Stimulated activated naive CD4-positive, alpha-beta T cell (primary cell): ENCODE data around the gene ERBIN.
"Not testable (repeated sequence)": the region's sequence is repeated elsewhere in the genome, so short reads cannot be mapped to it uniquely, and the experiment has no call there.

Experiments
- DNase-seq, 6 experiments: peaks; one replicate each; lab custom pipeline; 2025; lab: John Stamatoyannopoulos, UW

Gene ERBIN

GRCh38 chr5:65919773-65920172 lies 6.6 kb upstream of the ERBIN start:
- no peak for DNase-seq

- no peak for DNase-seq
These were observed 3.0 kb upstream of the ERBIN start for GRCh38 chr5:65923339-65923738.

GRCh38 chr5:65924366-65925043 lies 1.9 kb upstream of the ERBIN start:
- peak in 1 of 6 experiments; percentile 21 for DNase-seq

- peak; percentile 61 to 87 (median 77) for DNase-seq
These were observed 1.3 kb upstream of the ERBIN start for GRCh38 chr5:65925044-65925600.

- DNase-seq = peak; percentile 51 to 87 (median 81)
These were observed 637 bp upstream of the ERBIN start for GRCh38 chr5:65925601-65926275.

- peak in 3 of 6 experiments; percentile 1 to 37 (median 4) for DNase-seq
These were observed 518 bp downstream of the ERBIN start for GRCh38 chr5:65926893-65927292.

- DNase-seq = peak in 4 of 6 experiments; percentile 17 to 39 (median 18)
These were observed 1.3 kb downstream of the ERBIN start for GRCh38 chr5:65927503-65928321.

- DNase-seq = no peak
These were observed 2.0 kb downstream of the ERBIN start for GRCh38 chr5:65928322-65928752.

GRCh38 chr5:65928860-65929259 lies 2.5 kb downstream of the ERBIN start:
- DNase-seq = no peak

GRCh38 chr5:65932676-65933075 lies 6.3 kb downstream of the ERBIN start:
- DNase-seq = no peak

GRCh38 chr5:65933295-65933694 lies 6.9 kb downstream of the ERBIN start:
- no peak for DNase-seq

GRCh38 chr5:65938256-65938655 lies 11.9 kb downstream of the ERBIN start:
- DNase-seq = no peak

GRCh38 chr5:65943771-65944170 lies 17.4 kb downstream of the ERBIN start:
- no peak for DNase-seq

GRCh38 chr5:65946198-65946745 lies 19.9 kb downstream of the ERBIN start:
- DNase-seq = no peak

- no peak for DNase-seq
These were observed 21.9 kb downstream of the ERBIN start for GRCh38 chr5:65948115-65948747.

GRCh38 chr5:65951330-65951729 lies 25.0 kb downstream of the ERBIN start:
- DNase-seq = no peak

- DNase-seq = no peak
These were observed 25.9 kb downstream of the ERBIN start for GRCh38 chr5:65952259-65952658.

- no peak for DNase-seq
These were observed 27.8 kb downstream of the ERBIN start for GRCh38 chr5:65954200-65954599.

GRCh38 chr5:65955746-65956145 lies 29.4 kb downstream of the ERBIN start:
- no peak for DNase-seq

GRCh38 chr5:65957703-65958102 lies 31.3 kb downstream of the ERBIN start:
- DNase-seq = not testable (repeated sequence)

GRCh38 chr5:65961633-65962032 lies 35.3 kb downstream of the ERBIN start:
- DNase-seq = no peak
